HUES6 (cell line): ENCODE measurements around the gene HIGD1C.
"Not testable (repeated sequence)": the region's sequence is repeated elsewhere in the genome, so short reads cannot be mapped to it uniquely, and the experiment has no call there.

ENCODE experiments used
- H3K27ac ChIP-seq: 2 replicates; pipeline ENCODE4 v1.7.0; 2013; ENCODE audit warnings: low read depth, mild to moderate bottlenecking, low read length, inconsistent platforms
- H3K27me3 ChIP-seq: 2 replicates; pipeline ENCODE4 v1.6.1; 2013; ENCODE audit warnings: low read length; ENCODE audit not compliant: control insufficient read depth, insufficient read depth
- H3K36me3 ChIP-seq: 2 replicates; pipeline ENCODE4 v1.6.1; 2013; ENCODE audit warnings: low read length; ENCODE audit not compliant: control insufficient read depth, insufficient read depth
- H3K4me1 ChIP-seq: 2 replicates; pipeline ENCODE4 v1.6.1; 2013; ENCODE audit warnings: low read length; ENCODE audit not compliant: control insufficient read depth, insufficient read depth
- H3K4me3 ChIP-seq: 2 replicates; pipeline ENCODE4 v1.5.1; 2013; ENCODE audit warnings: low read depth, low read length
- H3K9ac ChIP-seq: one replicate; pipeline ENCODE4 v1.6.1; 2013; ENCODE audit warnings: mild to moderate bottlenecking, low read length
- H3K9me3 ChIP-seq: 2 replicates; pipeline ENCODE4 v1.6.1; 2013; ENCODE audit warnings: low read depth, low read length; ENCODE audit not compliant: control insufficient read depth, insufficient read depth

HIGD1C gene

GRCh38 chr12:50954789-50955188 lies 2.4 kb downstream of the HIGD1C start:
- not testable (repeated sequence) for H3K4me1 ChIP-seq, H3K9ac ChIP-seq, H3K4me3 ChIP-seq, H3K27ac ChIP-seq, H3K27me3 ChIP-seq, H3K36me3 ChIP-seq, H3K9me3 ChIP-seq

DNA sequence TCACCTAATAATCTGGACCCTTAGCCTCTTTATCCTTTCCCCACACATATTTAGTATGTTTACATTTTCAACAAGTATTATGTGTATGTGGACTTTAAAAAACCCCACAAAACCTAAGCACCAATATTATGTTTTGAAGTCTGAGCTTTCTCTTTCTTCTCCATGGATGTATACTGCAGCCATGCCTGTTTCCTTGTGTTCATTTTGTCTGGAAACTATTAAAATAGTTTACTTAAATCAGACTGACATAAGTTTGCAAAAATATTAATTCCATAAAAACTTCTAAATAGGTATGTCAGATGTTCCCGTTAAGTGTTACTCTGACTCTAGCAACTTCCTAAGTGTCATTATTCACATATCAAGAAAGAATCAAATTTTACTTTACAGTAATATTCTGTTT lies 2.9 kb downstream of the HIGD1C start:
- Histone ChIP-seq H3K36me3 (no peaks in the 10 kb centered on the region), H3K4me3 (no peak overlapping the region), H3K27me3 (no peaks in the 10 kb centered on the region), H3K4me1 (no peaks in the 10 kb centered on the region), H3K9ac (no peak overlapping the region), H3K27ac (no peak overlapping the region), H3K9me3 (no peaks in the 10 kb centered on the region)

GRCh38 chr12:50955697-50956096 lies 3.4 kb downstream of the HIGD1C start:
- H3K36me3 ChIP-seq = no peaks in the 10 kb centered on the region
- H3K9ac ChIP-seq = no peak overlapping the region
- H3K4me3 ChIP-seq = no peak overlapping the region
- no peak overlapping the region for H3K27ac ChIP-seq
- no peaks in the 10 kb centered on the region for H3K27me3 ChIP-seq
- no peaks in the 10 kb centered on the region for H3K4me1 ChIP-seq
- H3K9me3 ChIP-seq = no peaks in the 10 kb centered on the region

- H3K27me3 ChIP-seq = no peaks in the 10 kb centered on the region
- no peaks in the 10 kb centered on the region for H3K4me1 ChIP-seq
- H3K9me3 ChIP-seq = no peaks in the 10 kb centered on the region
- no peak overlapping the region for H3K9ac ChIP-seq
- H3K4me3 ChIP-seq = no peak overlapping the region
- no peaks in the 10 kb centered on the region for H3K36me3 ChIP-seq
- H3K27ac ChIP-seq = no peak overlapping the region
Observed at GRCh38 chr12:50960130-50960529, 7.8 kb downstream of the HIGD1C start.

- no peak overlapping the region for H3K4me3 ChIP-seq
Observed at GRCh38 chr12:50961708-50962107, 9.4 kb downstream of the HIGD1C start.

DNA sequence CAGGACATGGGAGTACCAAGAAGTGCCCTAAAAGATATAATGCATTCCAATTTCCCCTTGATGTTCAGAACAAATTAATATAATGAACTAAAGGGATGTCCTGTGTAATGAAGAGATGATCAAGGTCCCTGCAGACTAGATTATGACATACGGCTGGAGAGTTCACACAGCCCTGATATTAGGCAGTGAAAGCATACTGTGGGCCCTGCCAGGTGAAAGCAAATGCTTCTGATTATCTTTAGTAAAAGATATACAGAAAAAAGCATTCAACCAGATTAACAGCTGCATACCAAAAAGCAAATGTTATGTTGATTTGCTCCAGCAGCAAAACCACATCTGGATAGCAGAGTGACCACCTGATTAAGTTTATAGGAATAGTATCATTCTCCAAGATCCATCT lies 12.1 kb downstream of the HIGD1C start:
- Histone ChIP-seq H3K36me3 (no peaks in the 10 kb centered on the region; the same call in 1 of the 2 replicates), H3K4me3 (no peak overlapping the region), H3K27me3 (no peaks in the 10 kb centered on the region), H3K9me3 (no peaks in the 10 kb centered on the region), H3K4me1 (no peaks in the 10 kb centered on the region), H3K27ac (no peak overlapping the region), H3K9ac (no peak overlapping the region)

More at GRCh38 chr12:50961708-50962107, 9.4 kb downstream of the HIGD1C start:
- H3K4me1 ChIP-seq = no peaks in the 10 kb centered on the region
- H3K36me3 ChIP-seq = no peaks in the 10 kb centered on the region
- no peak overlapping the region for H3K9ac ChIP-seq
- H3K27me3 ChIP-seq = no peaks in the 10 kb centered on the region
- no peak overlapping the region for H3K27ac ChIP-seq
- H3K9me3 ChIP-seq = no peaks in the 10 kb centered on the region

DNA sequence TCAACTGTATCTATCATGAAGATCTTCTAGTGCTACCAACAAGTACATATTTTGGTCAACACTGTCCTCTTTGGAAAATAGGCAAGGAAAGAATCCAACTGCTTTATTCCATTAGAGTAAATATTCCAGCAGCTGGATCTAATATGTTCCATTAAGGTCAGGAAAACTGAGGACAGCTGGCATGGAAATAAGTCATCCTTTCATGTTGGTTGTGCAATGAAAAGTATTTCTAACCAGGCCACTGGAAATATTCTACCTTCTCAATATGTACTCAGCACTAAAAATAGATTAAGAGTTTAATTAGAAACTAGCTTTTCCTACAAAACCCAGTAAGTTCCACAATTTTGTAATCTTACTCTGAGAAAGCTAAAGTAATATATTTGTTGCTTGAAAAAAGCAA lies 19.6 kb downstream of the HIGD1C start:
- Histone ChIP-seq H3K4me3 (no peak overlapping the region), H3K4me1 (no peaks in the 10 kb centered on the region), H3K27me3 (no peaks in the 10 kb centered on the region), H3K27ac (no peak overlapping the region), H3K36me3 (peaks cover 7% of the 10 kb centered on the region; the same call in 1 of the 2 replicates), H3K9me3 (peaks cover 17% of the 10 kb centered on the region), H3K9ac (no peak overlapping the region)

GRCh38 chr12:50979369-50980052 lies 27.2 kb downstream of the HIGD1C start:
- Histone ChIP-seq H3K36me3 (peaks cover 6% of the 10 kb centered on the region; the same call in 1 of the 2 replicates), H3K9me3 (no peaks in the 10 kb centered on the region), H3K4me1 (no peaks in the 10 kb centered on the region), H3K27ac (no peak overlapping the region), H3K9ac (no peak overlapping the region), H3K27me3 (no peaks in the 10 kb centered on the region), H3K4me3 (no peak overlapping the region)

- no peak overlapping the region for H3K27ac ChIP-seq
- no peaks in the 10 kb centered on the region for H3K27me3 ChIP-seq
- no peak overlapping the region for H3K4me3 ChIP-seq
- peaks cover 10% of the 10 kb centered on the region; the same call in 1 of the 2 replicates for H3K36me3 ChIP-seq
- no peak overlapping the region for H3K9ac ChIP-seq
- H3K9me3 ChIP-seq = no peaks in the 10 kb centered on the region
- no peaks in the 10 kb centered on the region for H3K4me1 ChIP-seq
Observed at GRCh38 chr12:50980545-50980944, 28.2 kb downstream of the HIGD1C start.

DNA sequence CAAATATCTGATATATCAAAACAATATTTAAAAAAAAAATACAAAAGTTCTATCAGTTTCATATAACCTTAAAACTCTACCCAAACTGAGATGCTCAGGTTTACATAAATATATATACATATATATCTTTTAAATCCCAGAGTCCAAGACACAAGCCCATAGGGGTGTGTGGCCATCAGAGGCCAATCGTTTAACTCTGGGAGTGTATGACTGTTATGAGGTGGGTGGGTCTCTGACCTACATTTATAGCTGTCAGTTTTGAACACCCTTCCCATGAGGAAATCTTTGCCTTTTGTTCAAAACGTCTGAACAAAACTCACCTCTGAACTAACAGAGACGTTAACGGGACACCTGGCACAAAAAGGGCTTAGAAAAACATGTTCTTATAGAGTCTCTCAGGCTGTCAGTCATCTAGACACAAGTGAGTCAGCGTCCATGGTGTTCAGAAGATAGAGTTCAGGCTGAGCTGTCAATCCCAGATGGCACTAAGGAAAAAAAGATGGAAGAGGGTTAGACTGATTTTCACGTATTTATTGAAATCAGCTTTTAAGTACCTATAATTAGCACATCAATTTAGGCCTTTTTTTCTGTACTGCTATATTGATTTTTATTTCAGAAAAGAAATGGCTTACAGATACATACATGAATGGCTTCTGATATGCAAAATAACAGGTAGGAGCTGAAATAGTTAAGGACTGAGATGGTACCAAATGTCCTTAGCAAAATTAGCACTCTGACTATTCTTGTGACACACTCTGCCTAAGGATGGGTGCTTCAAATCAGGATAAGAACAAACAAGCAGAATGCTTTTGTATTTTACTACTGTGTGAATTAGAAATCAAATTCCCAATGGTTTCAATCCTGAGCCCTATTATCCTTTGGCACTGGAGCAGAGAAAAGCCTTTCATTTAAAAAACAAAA lies 29.2 kb downstream of the HIGD1C start:
- Histone ChIP-seq H3K27me3 (no peaks in the 10 kb centered on the region), H3K36me3 (peaks cover 15% of the 10 kb centered on the region), H3K27ac (no peak overlapping the region), H3K9me3 (no peaks in the 10 kb centered on the region), H3K9ac (no peak overlapping the region), H3K4me3 (no peak overlapping the region), H3K4me1 (no peaks in the 10 kb centered on the region)

DNA sequence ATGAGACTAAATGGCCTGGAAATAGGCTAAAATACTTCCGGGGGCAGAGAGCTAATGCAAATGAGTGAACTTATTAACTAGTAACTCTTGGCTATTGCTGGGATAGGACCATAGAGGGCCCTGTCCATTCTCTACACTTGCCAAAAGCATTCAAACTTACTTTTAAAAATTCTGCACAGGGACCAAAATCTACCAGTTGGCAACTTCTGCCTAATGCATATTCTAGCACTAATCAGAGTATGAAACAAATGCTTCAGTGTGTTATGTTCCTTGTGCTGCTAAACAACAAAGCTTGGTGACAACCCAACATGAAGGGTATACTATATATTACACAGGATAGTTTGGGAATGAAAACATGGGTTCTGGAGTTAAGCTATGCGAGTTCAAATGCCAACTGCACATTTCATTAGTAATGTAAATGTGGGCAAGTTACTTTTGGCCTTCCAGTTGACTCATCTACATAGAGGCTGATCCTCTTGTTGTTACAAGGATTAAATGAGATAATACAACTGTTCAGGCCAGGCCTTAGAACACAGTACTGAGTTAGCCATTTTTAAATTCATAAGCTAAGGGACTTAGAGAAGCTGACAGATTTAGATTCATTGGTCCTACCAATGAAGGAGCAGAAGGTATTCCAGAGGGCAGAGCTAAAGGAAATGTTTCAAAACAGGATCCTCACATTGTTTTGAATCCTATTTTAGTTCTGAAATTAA lies 32.4 kb downstream of the HIGD1C start:
- Histone ChIP-seq H3K27ac (no peak overlapping the region), H3K27me3 (no peaks in the 10 kb centered on the region), H3K4me1 (no peaks in the 10 kb centered on the region), H3K4me3 (no peak overlapping the region), H3K9me3 (no peaks in the 10 kb centered on the region), H3K36me3 (peaks cover 33% of the 10 kb centered on the region), H3K9ac (no peak overlapping the region)
